Neural crest cell (in vitro differentiated cells): ENCODE results near the gene NR1H2. TPM values are rescaled to one million over a fixed set of nuclear protein-coding genes. Genes with fewer than 3 reads are reported as not detected.
A peak's percentile ranks its signal among the peaks of the same experiment; 100 is the strongest.

Experiments
- DNase-seq: peaks from one replicate; pipeline ENCODE4 v3.0.0; 2021; ENCODE audit warnings: low read depth, mixed read lengths, low spot score
- H3K27ac Mint-ChIP-seq: one replicate; pipeline ENCODE4 v1.8.0; 2021; ENCODE audit warnings: mild to moderate bottlenecking, mixed read lengths; ENCODE audit not compliant: unreplicated experiment
- H3K27me3 Mint-ChIP-seq: 2 replicates; pipeline ENCODE4 v1.8.0; 2021; ENCODE audit warnings: low read depth, mild to moderate bottlenecking, mixed read lengths
- H3K36me3 Mint-ChIP-seq: 2 replicates; pipeline ENCODE4 v1.8.0; 2021; ENCODE audit warnings: low read depth, mild to moderate bottlenecking, mixed read lengths
- H3K4me1 Mint-ChIP-seq: 2 replicates; pipeline ENCODE4 v1.8.0; 2021; ENCODE audit warnings: mixed read lengths
- H3K4me3 Mint-ChIP-seq: one replicate; pipeline ENCODE4 v1.8.0; 2021; ENCODE audit warnings: mild to moderate bottlenecking, mixed read lengths
- H3K9me3 Mint-ChIP-seq: 2 replicates; pipeline ENCODE4 v1.8.0; 2021; ENCODE audit warnings: mixed read lengths
- total RNA-seq: library from RNA; stranded (reverse); gene quantifications from 2 replicates; pipeline ENCODE4 v1.2.1, GENCODE V29; 2021
- TF ChIP-seq, protein P1 (sequence below): fragments of 200-600 bp; sonication (generic); conservative IDR thresholded peaks from 2 replicates; pipeline ENCODE4 v1.5.0; 2021; ENCODE audit warnings: antibody characterized with exemption, mild to moderate bottlenecking

Gene NR1H2
- total RNA-seq, 1 donor from 2014 or later = 22.8 TPM

DNA sequence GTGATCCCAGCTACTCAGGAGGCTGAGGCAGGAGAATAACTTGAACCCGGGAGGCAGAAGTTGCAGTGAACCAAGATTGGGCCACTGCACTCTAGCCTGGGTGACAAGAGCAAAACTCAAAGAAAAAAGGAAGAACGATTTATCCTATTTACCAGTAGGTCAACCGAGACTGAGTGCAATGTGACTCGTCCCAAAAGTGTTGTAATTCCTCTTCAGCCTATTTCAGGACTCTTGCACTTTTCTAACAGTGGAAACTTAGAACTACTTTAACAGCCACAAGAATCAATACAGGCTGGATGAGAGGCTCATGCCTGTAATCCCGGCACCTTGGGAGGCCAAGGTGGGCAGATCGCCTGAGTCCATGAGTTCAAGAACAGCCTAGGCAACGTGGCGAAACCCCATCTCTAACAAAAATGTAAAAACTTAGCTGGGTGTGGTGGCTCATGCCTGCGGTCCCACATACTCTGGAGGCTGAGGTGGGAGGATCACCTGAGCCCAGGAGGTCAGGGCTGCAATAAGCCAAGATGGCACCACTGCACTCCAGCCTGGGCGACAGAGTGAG, 4.3 kb upstream of the NR1H2 start:
- TF ChIP-seq, protein P1, sequence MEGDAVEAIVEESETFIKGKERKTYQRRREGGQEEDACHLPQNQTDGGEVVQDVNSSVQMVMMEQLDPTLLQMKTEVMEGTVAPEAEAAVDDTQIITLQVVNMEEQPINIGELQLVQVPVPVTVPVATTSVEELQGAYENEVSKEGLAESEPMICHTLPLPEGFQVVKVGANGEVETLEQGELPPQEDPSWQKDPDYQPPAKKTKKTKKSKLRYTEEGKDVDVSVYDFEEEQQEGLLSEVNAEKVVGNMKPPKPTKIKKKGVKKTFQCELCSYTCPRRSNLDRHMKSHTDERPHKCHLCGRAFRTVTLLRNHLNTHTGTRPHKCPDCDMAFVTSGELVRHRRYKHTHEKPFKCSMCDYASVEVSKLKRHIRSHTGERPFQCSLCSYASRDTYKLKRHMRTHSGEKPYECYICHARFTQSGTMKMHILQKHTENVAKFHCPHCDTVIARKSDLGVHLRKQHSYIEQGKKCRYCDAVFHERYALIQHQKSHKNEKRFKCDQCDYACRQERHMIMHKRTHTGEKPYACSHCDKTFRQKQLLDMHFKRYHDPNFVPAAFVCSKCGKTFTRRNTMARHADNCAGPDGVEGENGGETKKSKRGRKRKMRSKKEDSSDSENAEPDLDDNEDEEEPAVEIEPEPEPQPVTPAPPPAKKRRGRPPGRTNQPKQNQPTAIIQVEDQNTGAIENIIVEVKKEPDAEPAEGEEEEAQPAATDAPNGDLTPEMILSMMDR = no peak
- peaks cover 18% of the 10 kb centered on the region for H3K4me1 Mint-ChIP-seq
- H3K27me3 Mint-ChIP-seq = peaks cover 9% of the 10 kb centered on the region
- H3K9me3 Mint-ChIP-seq = no peaks in the 10 kb centered on the region
- H3K36me3 Mint-ChIP-seq = no peaks in the 10 kb centered on the region
- no peak for DNase-seq
- no peak overlapping the region for H3K4me3 Mint-ChIP-seq
- H3K27ac Mint-ChIP-seq = no peak overlapping the region

DNA sequence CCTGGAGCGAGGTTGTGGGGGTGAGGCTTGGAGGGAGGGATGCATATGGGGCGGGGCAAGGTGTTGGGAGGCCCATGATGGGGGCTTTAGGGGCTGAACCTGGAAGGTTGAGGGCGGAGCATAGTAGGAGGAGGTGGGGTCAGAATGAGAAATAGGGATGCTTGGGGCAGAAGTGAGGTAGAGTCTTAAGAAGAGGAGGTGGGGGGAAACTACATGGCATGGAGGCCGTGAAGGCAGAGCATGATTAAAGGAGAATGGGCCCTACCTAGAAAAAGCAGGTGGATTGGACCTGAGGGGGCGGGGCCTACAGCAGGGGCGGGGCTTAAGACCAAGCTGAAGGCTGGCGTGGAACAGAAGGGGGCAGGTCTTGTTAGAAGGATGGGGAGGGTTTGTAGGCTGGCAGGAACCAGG, 799 bp downstream of the NR1H2 start:
- peaks cover 3% of the 10 kb centered on the region for H3K36me3 Mint-ChIP-seq
- DNase-seq = no peak
- H3K9me3 Mint-ChIP-seq = no peaks in the 10 kb centered on the region
- no peaks in the 10 kb centered on the region for H3K27me3 Mint-ChIP-seq
- H3K4me1 Mint-ChIP-seq = peaks cover 5% of the 10 kb centered on the region
- peak overlapping the region; percentile 79 for H3K4me3 Mint-ChIP-seq
- TF ChIP-seq, protein P1 = no peak
- no peak overlapping the region for H3K27ac Mint-ChIP-seq

DNA sequence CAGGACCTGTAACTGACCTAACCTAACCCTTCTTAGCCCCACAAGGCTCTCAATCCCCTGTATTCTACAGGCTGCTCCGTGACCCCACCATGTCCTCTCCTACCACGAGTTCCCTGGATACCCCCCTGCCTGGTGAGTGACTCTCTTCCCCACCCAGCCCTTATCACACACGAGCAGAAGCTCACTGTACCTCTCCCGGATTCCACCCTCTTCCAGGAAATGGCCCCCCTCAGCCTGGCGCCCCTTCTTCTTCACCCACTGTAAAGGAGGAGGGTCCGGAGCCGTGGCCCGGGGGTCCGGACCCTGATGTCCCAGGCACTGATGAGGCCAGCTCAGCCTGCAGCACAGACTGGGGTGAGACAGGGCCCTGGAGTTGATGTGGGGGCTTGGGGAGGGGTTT, 1.3 kb downstream of the NR1H2 start:
- Mint-ChIP-seq H3K4me3 (peak overlapping the region; percentile 79), H3K27ac (no peak overlapping the region), H3K4me1 (peaks cover 5% of the 10 kb centered on the region), H3K27me3 (no peaks in the 10 kb centered on the region), H3K9me3 (no peaks in the 10 kb centered on the region), H3K36me3 (peaks cover 3% of the 10 kb centered on the region)
- DNase-seq = no peak
- TF ChIP-seq, protein P1 = no peak

DNA sequence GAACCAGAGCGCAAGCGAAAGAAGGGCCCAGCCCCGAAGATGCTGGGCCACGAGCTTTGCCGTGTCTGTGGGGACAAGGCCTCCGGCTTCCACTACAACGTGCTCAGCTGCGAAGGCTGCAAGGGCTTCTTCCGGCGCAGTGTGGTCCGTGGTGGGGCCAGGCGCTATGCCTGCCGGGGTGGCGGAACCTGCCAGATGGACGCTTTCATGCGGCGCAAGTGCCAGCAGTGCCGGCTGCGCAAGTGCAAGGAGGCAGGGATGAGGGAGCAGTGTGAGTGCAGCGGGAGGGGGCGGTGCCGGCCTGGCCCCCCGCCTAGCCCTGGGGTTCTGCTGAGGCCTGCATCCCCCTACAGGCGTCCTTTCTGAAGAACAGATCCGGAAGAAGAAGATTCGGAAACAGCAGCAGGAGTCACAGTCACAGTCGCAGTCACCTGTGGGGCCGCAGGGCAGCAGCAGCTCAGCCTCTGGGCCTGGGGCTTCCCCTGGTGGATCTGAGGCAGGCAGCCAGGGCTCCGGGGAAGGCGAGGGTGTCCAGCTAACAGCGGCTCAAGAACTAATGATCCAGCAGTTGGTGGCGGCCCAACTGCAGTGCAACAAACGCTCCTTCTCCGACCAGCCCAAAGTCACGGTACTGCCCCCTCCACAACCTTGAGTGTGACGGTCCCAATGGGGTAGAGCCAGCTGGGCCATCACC, 2.1 kb downstream of the NR1H2 start:
- H3K27me3 Mint-ChIP-seq = no peaks in the 10 kb centered on the region
- no peak for DNase-seq
- H3K27ac Mint-ChIP-seq = no peak overlapping the region
- peak overlapping the region; percentile 79 for H3K4me3 Mint-ChIP-seq
- no peaks in the 10 kb centered on the region for H3K9me3 Mint-ChIP-seq
- peaks cover 3% of the 10 kb centered on the region for H3K36me3 Mint-ChIP-seq
- peaks cover 8% of the 10 kb centered on the region for H3K4me1 Mint-ChIP-seq
- TF ChIP-seq, protein P1 = no peak

DNA sequence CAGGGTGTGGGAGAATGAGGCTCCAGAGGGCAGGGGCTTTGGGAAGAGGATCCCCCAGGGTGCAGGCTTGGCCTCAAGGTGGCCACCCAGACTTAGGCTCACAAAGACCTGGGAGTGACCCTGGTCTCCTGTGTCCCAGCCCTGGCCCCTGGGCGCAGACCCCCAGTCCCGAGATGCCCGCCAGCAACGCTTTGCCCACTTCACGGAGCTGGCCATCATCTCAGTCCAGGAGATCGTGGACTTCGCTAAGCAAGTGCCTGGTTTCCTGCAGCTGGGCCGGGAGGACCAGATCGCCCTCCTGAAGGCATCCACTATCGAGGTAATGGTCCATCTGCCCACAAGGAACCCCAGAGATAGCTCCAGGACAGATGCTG, 2.6 kb downstream of the NR1H2 start:
- DNase-seq = no peak
- Mint-ChIP-seq H3K4me1 (peaks cover 14% of the 10 kb centered on the region), H3K27ac (no peak overlapping the region), H3K27me3 (peaks cover 2% of the 10 kb centered on the region), H3K9me3 (no peaks in the 10 kb centered on the region), H3K36me3 (peaks cover 3% of the 10 kb centered on the region), H3K4me3 (peak overlapping the region; percentile 54)
- TF ChIP-seq, protein P1 = no peak
